Measurements from ENCODE around the gene RICTOR.

DNA sequence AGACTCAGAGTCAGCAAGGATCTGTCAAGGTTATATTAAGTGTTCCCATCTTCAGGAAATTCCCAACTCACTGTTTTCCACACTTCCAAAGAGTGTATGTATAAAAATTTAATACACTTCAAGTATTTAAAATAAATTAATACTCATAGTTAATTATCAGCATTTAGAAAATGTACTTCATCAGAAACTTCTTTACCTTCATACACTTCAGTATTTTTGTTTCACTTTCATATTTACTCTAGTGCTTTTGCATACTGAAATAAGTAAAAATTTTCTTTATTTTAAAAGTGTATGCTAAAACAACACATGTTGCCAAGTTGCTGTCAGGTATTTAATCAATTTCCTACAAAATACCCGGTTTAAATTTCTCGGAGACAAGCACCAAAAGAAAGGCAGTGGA lies 16.5 kb downstream of the RICTOR start:
- TF ChIP-seq TAF1 (IDR thresholded peaks at IDR 0.05; ENCODE audit: low read depth, low read length) (no peak), POLR2A (IDR thresholded peaks at IDR 0.05; ENCODE audit: low read depth, low read length) (no peak), POLR2AphosphoS5 (IDR thresholded peaks at IDR 0.05; ENCODE audit: low read depth, low read length) (no peak)
